ENCODE measurements around the gene SORL1.

SORL1 gene

GRCh38 chr11:121681550-121682268 lies 229.6 kb downstream of the SORL1 start:
- H3K4me3 ChIP-seq (ENCODE audit: low read depth, low read length): no peak overlapping the region
- TF ChIP-seq CTCF (IDR thresholded peaks at IDR 0.05; ENCODE audit: borderline replicate concordance, insufficient read depth, low read depth, low read length): no peak
